Parathyroid adenoma (tissue), 2 donors: ENCODE data around the gene MYEOV.

Experiments used
- H2AFZ ChIP-seq: fragments of 300-600 bp; sonication (generic); one replicate; pipeline ENCODE4 v1.7.0; 2017; ENCODE audit warnings: antibody characterized with exemption, mild to moderate bottlenecking
- H3K27ac ChIP-seq: fragments of 300-600 bp; sonication (generic); one replicate; pipeline ENCODE4 v1.7.0; 2017
- H3K27me3 ChIP-seq: fragments of 300-600 bp; sonication (generic); one replicate; pipeline ENCODE4 v1.7.0; 2017; ENCODE audit warnings: low read length; ENCODE audit not compliant: control insufficient read depth, insufficient read depth
- H3K36me3 ChIP-seq: fragments of 300-600 bp; sonication (generic); one replicate; pipeline ENCODE4 v1.7.0; 2017; ENCODE audit warnings: low read length; ENCODE audit not compliant: control insufficient read depth, insufficient read depth
- H3K4me1 ChIP-seq: fragments of 300-600 bp; sonication (generic); one replicate; pipeline ENCODE4 v1.7.0; 2017; ENCODE audit warnings: control low read depth
- H3K4me2 ChIP-seq: fragments of 300-600 bp; sonication (generic); one replicate; pipeline ENCODE4 v1.7.0; 2017; ENCODE audit warnings: low read length
- H3K4me3 ChIP-seq: fragments of 300-600 bp; sonication (generic); one replicate; pipeline ENCODE4 v1.7.0; 2017; ENCODE audit warnings: low read depth, low read length
- H3K79me2 ChIP-seq: fragments of 300-600 bp; sonication (generic); one replicate; pipeline ENCODE4 v1.7.0; 2017; ENCODE audit warnings: control low read depth
- H3K9ac ChIP-seq: fragments of 300-600 bp; sonication (generic); one replicate; pipeline ENCODE4 v1.7.0; 2017; ENCODE audit warnings: mild to moderate bottlenecking
- H3K9me3 ChIP-seq: fragments of 300-600 bp; sonication (generic); one replicate; pipeline ENCODE4 v1.7.0; 2017; ENCODE audit warnings: low read length; ENCODE audit not compliant: control insufficient read depth
- CTCF ChIP-seq: fragments of 300-600 bp; sonication (generic); IDR thresholded peaks from one replicate; pipeline ENCODE4 v1.7.0; 2017; ENCODE audit warnings: antibody characterized with exemption, mild to moderate bottlenecking
- donor health status: primary hyperparathyroidism.

MYEOV gene

GRCh38 chr11:69252490-69252837 lies 41.5 kb upstream of the MYEOV start:
- Histone ChIP-seq H3K27ac (no peak overlapping the region), H3K9ac (no peak overlapping the region), H3K4me2 (no peak overlapping the region), H3K36me3 (no peaks in the 10 kb centered on the region), H3K4me1 (no peaks in the 10 kb centered on the region), H2AFZ (no peak overlapping the region), H3K9me3 (no peaks in the 10 kb centered on the region), H3K4me3 (no peak overlapping the region), H3K27me3 (no peaks in the 10 kb centered on the region), H3K79me2 (no peaks in the 10 kb centered on the region)
- no peak for TF ChIP-seq CTCF

GRCh38 chr11:69253028-69253427 lies 40.9 kb upstream of the MYEOV start:
- H3K9me3 ChIP-seq: no peaks in the 10 kb centered on the region
- TF ChIP-seq CTCF: no peak
- no peak overlapping the region for H3K4me3 ChIP-seq
- no peaks in the 10 kb centered on the region for H3K79me2 ChIP-seq
- no peak overlapping the region for H3K9ac ChIP-seq
- no peak overlapping the region for H3K4me2 ChIP-seq
- H3K4me1 ChIP-seq: no peaks in the 10 kb centered on the region
- no peaks in the 10 kb centered on the region for H3K36me3 ChIP-seq
- H3K27me3 ChIP-seq: no peaks in the 10 kb centered on the region
- H2AFZ ChIP-seq: no peak overlapping the region
- no peak overlapping the region for H3K27ac ChIP-seq

DNA sequence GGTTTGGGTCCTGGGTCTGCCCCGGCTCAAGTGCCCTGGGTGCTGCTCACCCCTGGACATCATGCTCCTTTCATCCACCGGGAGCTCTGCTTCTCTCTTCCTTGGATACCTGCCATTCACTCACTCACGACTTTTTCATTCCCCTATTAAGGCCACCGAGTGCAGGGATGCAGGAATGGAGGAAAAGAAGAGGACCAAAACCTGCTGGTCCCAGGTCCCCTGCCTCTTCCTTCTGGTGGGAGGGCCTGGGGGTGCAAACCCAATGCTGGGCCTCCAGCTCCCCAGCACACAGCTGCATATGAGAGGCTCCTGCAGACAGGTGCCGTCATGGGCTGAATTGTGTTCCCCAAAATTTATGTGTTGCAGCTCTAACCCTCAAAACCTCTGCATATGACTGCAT lies 36.8 kb upstream of the MYEOV start:
- Histone ChIP-seq H3K27me3 (no peaks in the 10 kb centered on the region), H3K4me1 (no peaks in the 10 kb centered on the region), H2AFZ (no peak overlapping the region), H3K27ac (no peak overlapping the region), H3K36me3 (no peaks in the 10 kb centered on the region), H3K4me3 (no peak overlapping the region), H3K79me2 (no peaks in the 10 kb centered on the region), H3K9me3 (no peaks in the 10 kb centered on the region), H3K9ac (no peak overlapping the region), H3K4me2 (no peak overlapping the region)
- TF ChIP-seq CTCF: no peak

- Histone ChIP-seq H3K9me3 (no peaks in the 10 kb centered on the region), H2AFZ (no peak overlapping the region), H3K4me3 (no peak overlapping the region), H3K4me2 (no peak overlapping the region), H3K79me2 (no peaks in the 10 kb centered on the region), H3K4me1 (no peaks in the 10 kb centered on the region), H3K36me3 (no peaks in the 10 kb centered on the region), H3K27ac (no peak overlapping the region), H3K27me3 (no peaks in the 10 kb centered on the region), H3K9ac (no peak overlapping the region)
- TF ChIP-seq CTCF: no peak
Measured at GRCh38 chr11:69257838-69258658, 35.9 kb upstream of the MYEOV start.

DNA sequence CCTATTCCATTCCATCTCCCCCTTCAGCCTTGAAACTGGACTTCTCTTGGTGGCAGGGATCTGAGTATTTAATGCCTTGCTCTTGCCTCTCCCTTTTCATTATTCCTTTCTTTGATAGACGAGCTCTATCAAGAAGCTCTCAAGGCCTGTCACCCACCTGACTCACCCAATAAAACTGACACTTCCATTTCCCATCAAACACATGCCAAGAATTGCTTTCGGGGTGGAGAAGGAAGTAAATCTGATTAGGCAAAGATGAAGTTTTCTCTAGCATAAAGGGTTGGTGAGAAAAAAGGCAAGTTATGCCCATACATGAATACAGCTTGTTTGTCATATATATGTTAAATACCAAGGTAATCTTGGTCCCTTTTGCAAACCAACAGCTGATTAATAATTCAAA lies 34.9 kb upstream of the MYEOV start:
- no peak for TF ChIP-seq CTCF
- H3K36me3 ChIP-seq: no peaks in the 10 kb centered on the region

More for the DNA sequence above, 34.9 kb upstream of the MYEOV start:
- Histone ChIP-seq H2AFZ (no peak overlapping the region), H3K4me3 (no peak overlapping the region), H3K9me3 (no peaks in the 10 kb centered on the region), H3K4me2 (no peak overlapping the region), H3K79me2 (no peaks in the 10 kb centered on the region), H3K4me1 (no peaks in the 10 kb centered on the region), H3K27me3 (no peaks in the 10 kb centered on the region), H3K9ac (no peak overlapping the region), H3K27ac (no peak overlapping the region)
